ENCODE measurements around the gene SUN3.

SUN3 gene

GRCh38 chr7:47970761-47971160 is 58.1 kb downstream of the SUN3 start:
- no peak for FAIRE-seq

GRCh38 chr7:47968847-47969774 is 59.8 kb downstream of the SUN3 start:
- FAIRE-seq: peak; percentile 90

GRCh38 chr7:47967708-47968107 is 61.2 kb downstream of the SUN3 start:
- FAIRE-seq: no peak

GRCh38 chr7:47967123-47967522 is 61.8 kb downstream of the SUN3 start:
- FAIRE-seq: no peak

GRCh38 chr7:47965456-47965855 is 63.5 kb downstream of the SUN3 start:
- FAIRE-seq: no peak

- no peak for FAIRE-seq
Measured at GRCh38 chr7:47962262-47962661, 66.6 kb downstream of the SUN3 start.

GRCh38 chr7:47957156-47957555 is 71.8 kb downstream of the SUN3 start:
- FAIRE-seq: no peak

GRCh38 chr7:47956220-47956619 is 72.7 kb downstream of the SUN3 start:
- FAIRE-seq: no peak

GRCh38 chr7:47954231-47954911 is 74.5 kb downstream of the SUN3 start:
- FAIRE-seq: no peak

- no peak for FAIRE-seq
Measured at GRCh38 chr7:47953822-47954221, 75.1 kb downstream of the SUN3 start.

- FAIRE-seq: no peak
Measured at GRCh38 chr7:47952224-47952623, 76.7 kb downstream of the SUN3 start.

- FAIRE-seq: no peak
Measured at GRCh38 chr7:47951374-47951773, 77.5 kb downstream of the SUN3 start.

GRCh38 chr7:47950714-47951113 is 78.2 kb downstream of the SUN3 start:
- no peak for FAIRE-seq

GRCh38 chr7:47949703-47950102 is 79.2 kb downstream of the SUN3 start:
- no peak for FAIRE-seq

- FAIRE-seq: no peak
Measured at GRCh38 chr7:47948141-47948790, 80.6 kb downstream of the SUN3 start, which contains the start of gene PKD1L1. Gene PKD1L1 (minus strand): TSS chr7:47948466. CDS start chr7:47948440, 26 bp downstream.

- no peak for FAIRE-seq
Measured at GRCh38 chr7:47947355-47947749, 81.6 kb downstream of the SUN3 start.

GRCh38 chr7:47946581-47947354 is 82.1 kb downstream of the SUN3 start:
- no peak for FAIRE-seq

- peak; percentile 72 for FAIRE-seq
Measured at GRCh38 chr7:47945261-47946015, 83.5 kb downstream of the SUN3 start.

- FAIRE-seq: no peak
Measured at GRCh38 chr7:47944536-47945260, 84.2 kb downstream of the SUN3 start.

GRCh38 chr7:47943676-47944474 is 85.0 kb downstream of the SUN3 start:
- FAIRE-seq: no peak
